GM18909 (cell line): ENCODE data around the gene ABCC3.

Source experiments
- ATAC-seq: cut with Tn5 transposase; IDR thresholded peaks from one replicate; pipeline ENCODE4 v1.9.1; 2021; ENCODE audit warnings: mild to moderate bottlenecking; ENCODE audit not compliant: unreplicated experiment, poor library complexity

The ABCC3 gene

GRCh38 chr17:50641357-50641756, 6.7 kb downstream of the ABCC3 start:
- ATAC-seq = no peak

GRCh38 chr17:50642071-50642721, 7.5 kb downstream of the ABCC3 start:
- ATAC-seq = no peak

- no peak for ATAC-seq
Measured at GRCh38 chr17:50642722-50643656, 8.3 kb downstream of the ABCC3 start.

- no peak for ATAC-seq
Measured at GRCh38 chr17:50645748-50646682, 11.3 kb downstream of the ABCC3 start.

GRCh38 chr17:50647187-50647586, 12.5 kb downstream of the ABCC3 start:
- no peak for ATAC-seq

- ATAC-seq = no peak
Measured at GRCh38 chr17:50649042-50649908, 14.6 kb downstream of the ABCC3 start.

GRCh38 chr17:50651661-50652060, 17.0 kb downstream of the ABCC3 start:
- ATAC-seq = no peak

- ATAC-seq = no peak
Measured at GRCh38 chr17:50653738-50654137, 19.1 kb downstream of the ABCC3 start.

- no peak for ATAC-seq
Measured at GRCh38 chr17:50656509-50656908, 21.8 kb downstream of the ABCC3 start.

- no peak for ATAC-seq
Measured at GRCh38 chr17:50657054-50657453, 22.4 kb downstream of the ABCC3 start.

- no peak for ATAC-seq
Measured at GRCh38 chr17:50657627-50658026, 22.9 kb downstream of the ABCC3 start.

- no peak for ATAC-seq
Measured at GRCh38 chr17:50658616-50659015, 23.9 kb downstream of the ABCC3 start.

GRCh38 chr17:50659179-50659578, 24.5 kb downstream of the ABCC3 start:
- no peak for ATAC-seq

GRCh38 chr17:50660042-50660886, 25.6 kb downstream of the ABCC3 start:
- ATAC-seq = no peak

GRCh38 chr17:50660887-50661345, 26.2 kb downstream of the ABCC3 start:
- no peak for ATAC-seq

- no peak for ATAC-seq
Measured at GRCh38 chr17:50661348-50661747, 26.7 kb downstream of the ABCC3 start.

- no peak for ATAC-seq
Measured at GRCh38 chr17:50661795-50662391, 27.2 kb downstream of the ABCC3 start.

GRCh38 chr17:50662632-50663225, 28.0 kb downstream of the ABCC3 start:
- no peak for ATAC-seq
